PC-3 (cell line): ENCODE measurements around the gene PDZD7. TPM values are rescaled to one million over a fixed set of nuclear protein-coding genes. Genes with fewer than 3 reads are reported as not detected.

ENCODE experiments used
- ATAC-seq: fragments of 200-7000 bp; cut with Tn5 transposase; 2 replicates; pipeline ENCODE4 v1.9.1; 2020; ENCODE audit warnings: mild to moderate bottlenecking, moderate library complexity
- BruUV-seq: library from RNA; stranded (reverse); fragments of 400-500 nt; replicated peaks from 2 replicates; lab custom pipeline; 2021; lab: Mats Ljungman, UMichigan
- CTCF ChIA-PET: fragments of 300-600 bp; sonication (Branson Sonifier 250); formaldehyde crosslinking; loops from one replicate; lab custom pipeline; 2022; ENCODE audit warnings: antibody characterized with exemption; lab: Charles Lee
- POLR2A ChIA-PET: fragments of 300-600 bp; sonication (Branson Sonifier 250); formaldehyde crosslinking; loops from one replicate; lab custom pipeline; 2022; ENCODE audit warnings: antibody characterized with exemption; ENCODE audit not compliant: unreplicated experiment; lab: Charles Lee
- DNase-seq: peaks from one replicate; pipeline ENCODE4 v3.0.0-alpha.2; 2015
- H2AFZ ChIP-seq: fragments of 300-600 bp; sonication (generic); 2 replicates; pipeline ENCODE4 v1.6.0; 2016; ENCODE audit warnings: antibody characterized with exemption, low read length
- H3F3A ChIP-seq: fragments of 300-600 bp; sonication (generic); one replicate; pipeline ENCODE4 v1.6.0; 2017; ENCODE audit warnings: antibody characterized with exemption, low read length, control low read depth, mild to moderate bottlenecking; ENCODE audit not compliant: unreplicated experiment
- H3K27ac ChIP-seq: fragments of 300-600 bp; sonication (generic); 2 replicates; pipeline ENCODE4 v1.5.1; 2016; ENCODE audit warnings: mild to moderate bottlenecking, low read length
- H3K27me3 ChIP-seq: fragments of 300-600 bp; sonication (generic); 2 replicates; pipeline ENCODE4 v1.6.1; 2016; ENCODE audit warnings: low read length, mixed read lengths
- H3K36me3 ChIP-seq: fragments of 300-600 bp; sonication (generic); 2 replicates; pipeline ENCODE4 v1.6.1; 2016; ENCODE audit warnings: low read depth, mixed run types, low read length, mixed read lengths
- H3K4me1 ChIP-seq: fragments of 300-600 bp; sonication (generic); 2 replicates; pipeline ENCODE4 v1.5.1; 2016; ENCODE audit warnings: low read length; ENCODE audit not compliant: insufficient read depth
- H3K4me2 ChIP-seq: fragments of 300-600 bp; sonication (generic); 2 replicates; pipeline ENCODE4 v1.6.0; 2016; ENCODE audit warnings: low read length
- H3K4me3 ChIP-seq: fragments of 300-600 bp; sonication (generic); 2 replicates; pipeline ENCODE4 v1.5.1; 2016; ENCODE audit warnings: mild to moderate bottlenecking, low read length, mixed read lengths
- H3K79me2 ChIP-seq: fragments of 300-600 bp; sonication (generic); 2 replicates; pipeline ENCODE4 v1.6.1; 2017; ENCODE audit warnings: low read length, mixed read lengths
- H3K9ac ChIP-seq: fragments of 300-600 bp; sonication (generic); 2 replicates; pipeline ENCODE4 v1.6.0; 2016; ENCODE audit warnings: mild to moderate bottlenecking, low read length
- H3K9me2 ChIP-seq: fragments of 300-600 bp; sonication (generic); replicated peaks from 2 replicates; pipeline ENCODE4 v1.6.1; 2016; ENCODE audit warnings: mixed run types, low read length, mixed read lengths
- H3K9me3 ChIP-seq: fragments of 300-600 bp; sonication (generic); 2 replicates; pipeline ENCODE4 v1.6.1; 2016; ENCODE audit warnings: low read length, mixed read lengths
- H4K20me1 ChIP-seq: fragments of 300-600 bp; sonication (generic); 2 replicates; pipeline ENCODE4 v1.6.1; 2016; ENCODE audit warnings: low read length, mixed read lengths
- CTCF ChIP-seq: fragments of 300-600 bp; sonication (generic); conservative IDR thresholded peaks from 2 replicates; pipeline ENCODE4 v1.5.1; 2017; ENCODE audit warnings: antibody characterized with exemption, low read depth, mild to moderate bottlenecking, low read length
- EZH2 ChIP-seq: fragments of 300-600 bp; sonication (generic); IDR thresholded peaks from one replicate; pipeline ENCODE4 v1.6.1; 2017; ENCODE audit warnings: antibody characterized with exemption, mild to moderate bottlenecking, low read length; ENCODE audit not compliant: unreplicated experiment
- EZH2phosphoT487 ChIP-seq: fragments of 300-600 bp; sonication (generic); IDR thresholded peaks from 2 replicates; pipeline ENCODE4 v1.6.1; 2018; ENCODE audit warnings: mild to moderate bottlenecking, antibody characterized with exemption, low read length, borderline replicate concordance
- intact Hi-C: fragments of 100-400 bp; cut with micrococcal nuclease; formaldehyde crosslinking; loops from 2 replicates; pipeline ENCODE4 v1.9.0; 2023
- total RNA-seq: library from RNA; depleted of rRNA; stranded (reverse); fragments of >200 nt; gene quantifications from 2 replicates; pipeline ENCODE4 v1.2.3, GENCODE V29; 2014

The PDZD7 gene
- total RNA-seq, 1 experiment from 2014 or later = 2.8 TPM

GRCh38 chr10:101043363-101043707 is 12.4 kb upstream of the PDZD7 start:
- peak overlapping the region; percentile 80 for H2AFZ ChIP-seq
- intact Hi-C loops = loop anchor here (5.0 kb wide), 1 partner anchor 99 kb away; no protein-coding TSS in a partner anchor
- no peaks in the 10 kb centered on the region for H3K27me3 ChIP-seq
- no peaks in the 10 kb centered on the region for H3K79me2 ChIP-seq
- peak overlapping the region; percentile 62 for H3K27ac ChIP-seq
- H4K20me1 ChIP-seq = no peaks in the 10 kb centered on the region
- TF ChIP-seq EZH2phosphoT487 (no peak), EZH2 (no peak), CTCF (no peak)
- DNase-seq (no peak), ATAC-seq (peak; percentile 2; the same call in 1 of the 2 replicates)
- no peaks in the 10 kb centered on the region for H3F3A ChIP-seq
- H3K4me3 ChIP-seq = peak overlapping the region; percentile 62
- no peaks in the 10 kb centered on the region for H3K9me2 ChIP-seq
- H3K4me1 ChIP-seq = peaks cover 16% of the 10 kb centered on the region
- ChIA-PET POLR2A (interaction anchor here (0.6 to 0.8 kb wide), 3 partner anchors 18 to 339 kb away, joined by 3 to 11 read pairs (median 4); no protein-coding TSS in a partner anchor), CTCF (interaction anchor here (0.6 to 1.8 kb wide), 7 partner anchors 9 to 58 kb away, joined by 3 to 7 read pairs (median 4); partner anchors contain the start of gene KAZALD1)
- H3K4me2 ChIP-seq = peak overlapping the region; percentile 85
- no peaks in the 10 kb centered on the region for H3K9me3 ChIP-seq
- H3K36me3 ChIP-seq = no peaks in the 10 kb centered on the region
- H3K9ac ChIP-seq = peak overlapping the region; percentile 75
- BruUV-seq = no TSS peak

DNA sequence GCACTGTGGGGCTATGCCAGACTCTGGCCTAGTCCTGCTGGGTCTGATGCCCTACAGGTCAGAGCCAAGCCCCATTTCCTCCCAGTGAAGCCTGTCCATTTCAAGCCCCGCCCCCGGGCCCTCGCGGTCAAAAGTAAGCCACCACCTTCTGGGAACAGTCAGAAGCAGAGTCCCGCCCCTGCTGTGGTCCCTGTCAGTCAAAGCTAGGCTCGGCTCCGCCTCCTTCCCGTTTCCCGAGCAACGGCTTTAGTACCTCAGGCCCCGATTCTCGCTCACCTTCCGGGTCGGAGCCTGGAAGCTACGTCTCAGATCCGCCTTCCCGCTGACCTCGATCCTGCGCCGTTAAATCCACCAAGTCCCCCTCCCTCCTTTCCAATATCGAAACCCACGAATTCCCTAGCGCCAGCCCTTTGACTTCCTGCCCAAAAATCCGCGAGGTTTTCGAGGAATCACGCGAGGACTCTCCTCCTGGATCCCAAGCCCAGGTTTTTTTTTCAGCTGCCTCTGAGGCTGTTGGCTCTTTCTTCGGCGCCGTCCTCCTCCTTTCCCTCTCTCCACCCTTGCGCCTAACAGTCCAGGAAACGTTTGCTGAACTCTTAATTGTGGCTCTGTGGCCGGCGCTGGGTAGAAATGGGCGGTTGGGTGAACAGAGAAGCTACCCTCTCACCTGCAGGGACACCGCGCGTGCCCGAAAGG is 11.9 kb upstream of the PDZD7 start:
- no peaks in the 10 kb centered on the region for H3F3A ChIP-seq
- TF ChIP-seq CTCF = no peak
- TF ChIP-seq EZH2 = no peak
- no peak for TF ChIP-seq EZH2phosphoT487
- H3K9ac ChIP-seq = peak overlapping the region; percentile 75
- DNase-seq = peak; percentile 95
- TSS peak; percentile 89 for BruUV-seq
- peaks cover under 1% of the 10 kb centered on the region; the same call in 1 of the 2 replicates for H3K36me3 ChIP-seq
- H3K4me3 ChIP-seq = peak overlapping the region; percentile 62
- peak overlapping the region; percentile 85 for H3K4me2 ChIP-seq
- H4K20me1 ChIP-seq = no peaks in the 10 kb centered on the region
- H3K4me1 ChIP-seq = peaks cover 16% of the 10 kb centered on the region
- H3K27ac ChIP-seq = peak overlapping the region; percentile 62
- H3K27me3 ChIP-seq = no peaks in the 10 kb centered on the region
- CTCF ChIA-PET = interaction anchor here (0.5 to 1.8 kb wide), 8 partner anchors 7 to 73 kb away, joined by 3 to 7 read pairs (median 5); partner anchors contain the start of gene KAZALD1
- intact Hi-C loops = loop anchor here (5.0 kb wide), 1 partner anchor 99 kb away; no protein-coding TSS in a partner anchor
- ATAC-seq = peak; percentile 95
- H3K9me2 ChIP-seq = no peaks in the 10 kb centered on the region
- peak overlapping the region; percentile 80 for H2AFZ ChIP-seq
- H3K9me3 ChIP-seq = no peaks in the 10 kb centered on the region
- H3K79me2 ChIP-seq = no peaks in the 10 kb centered on the region
- POLR2A ChIA-PET = interaction anchor here (0.6 to 0.8 kb wide), 6 partner anchors 9 to 340 kb away, joined by 3 to 11 read pairs (median 5); no protein-coding TSS in a partner anchor
